ENCODE results near the gene GK. TPM values are rescaled to one million over a fixed set of nuclear protein-coding genes. Genes with fewer than 3 reads are reported as not detected.
"Not testable (repeated sequence)": the region's sequence is repeated elsewhere in the genome, so short reads cannot be mapped to it uniquely, and the experiment has no call there.

GK gene
- polyA plus RNA-seq, 2 of the 4 experiments (the other 2 are of a cell fraction): 1.4 to 7.1 TPM

- WGBS (ENCODE audit: missing lambda C conversion rate): 24% methylated on average over 3 of the region's 3 CpGs
- Histone ChIP-seq H3K9me3 (no peaks in the 10 kb centered on the region), H3K27ac (no peak overlapping the region), H3K4me3 (no peak overlapping the region), H3K4me1 (no peaks in the 10 kb centered on the region), H3K4me2 (no peak overlapping the region)
- TF ChIP-seq JUN (IDR thresholded peaks at IDR 0.05) (no peak), HOXA7 (CRISPR knock-in tag; IDR thresholded peaks at IDR 0.05) (no peak), FOXS1 (CRISPR knock-in tag; IDR thresholded peaks at IDR 0.05) (no peak)
- ChIA-PET CTCF (no interaction called here), POLR2A (no interaction called here)
- peak; percentile 18 for FAIRE-seq
- no peak for DNase-seq (ENCODE audit: low read depth in 1 of 2, low spot score in 1 of 2)
- ATAC-seq: no peak
Measured at GRCh38 chrX:30762755-30763154, 109.5 kb downstream of the GK start.

- ATAC-seq; FAIRE-seq; H3K4me1 ChIP-seq; H3K4me2 ChIP-seq; H3K4me3 ChIP-seq; POLR2A ChIA-PET; H3K27ac ChIP-seq; H3K9me3 ChIP-seq; DNase-seq (ENCODE audit: low read depth in 1 of 2, low spot score in 1 of 2); CTCF ChIA-PET: not testable (repeated sequence)
- WGBS (ENCODE audit: missing lambda C conversion rate): 19% methylated on average over 7 of the region's 7 CpGs
Measured at GRCh38 chrX:30773764-30774163, 120.5 kb downstream of the GK start.

GRCh38 chrX:30777575-30777974 lies 124.4 kb downstream of the GK start:
- Histone ChIP-seq H3K9me3 (no peaks in the 10 kb centered on the region), H3K4me2 (no peak overlapping the region), H3K27ac (no peak overlapping the region), H3K4me1 (no peaks in the 10 kb centered on the region), H3K4me3 (no peak overlapping the region)
- CTCF ChIA-PET: no interaction called here
- ATAC-seq (no peak), DNase-seq (ENCODE audit: low read depth in 1 of 2, low spot score in 1 of 2) (no peak), FAIRE-seq (no peak)
- POLR2A ChIA-PET: no interaction called here
- TF ChIP-seq HOXA7 (CRISPR knock-in tag; IDR thresholded peaks at IDR 0.05) (no peak), MYC (IDR thresholded peaks at IDR 0.05; ENCODE audit: borderline replicate concordance, low read length) (no peak), POLR2A (IDR thresholded peaks at IDR 0.05; ENCODE audit: low read length) (no peak), POLR2AphosphoS2 (conservative IDR thresholded peaks at IDR 0.05; ENCODE audit: low read length) (no peak), ZC3H11A (IDR thresholded peaks at IDR 0.05) (no peak), RCOR1 (IDR thresholded peaks at IDR 0.05; ENCODE audit: low read depth, low read length) (no peak), SMC3 (IDR thresholded peaks at IDR 0.05) (no peak), TFCP2L1 (CRISPR knock-in tag; IDR thresholded peaks at IDR 0.05) (no peak), RFX5 (IDR thresholded peaks at IDR 0.05) (no peak), FOSL2 (IDR thresholded peaks at IDR 0.05) (no peak), FOSL2 (CRISPR knock-in tag; IDR thresholded peaks at IDR 0.05) (no peak), HEYL (CRISPR knock-in tag; IDR thresholded peaks at IDR 0.05) (no peak), ESRRA (IDR thresholded peaks at IDR 0.05; ENCODE audit: borderline replicate concordance, low read length) (no peak), FOSB (CRISPR knock-in tag; IDR thresholded peaks at IDR 0.05) (no peak), CBX2 (IDR thresholded peaks at IDR 0.05; ENCODE audit: borderline replicate concordance, low read depth) (no peak), CEBPB (IDR thresholded peaks at IDR 0.05) (no peak), CBX8 (IDR thresholded peaks at IDR 0.05) (no peak), CHD2 (IDR thresholded peaks at IDR 0.05; ENCODE audit: low read length, partially characterized antibody) (no peak), RNF2 (IDR thresholded peaks at IDR 0.05; ENCODE audit: borderline replicate concordance, low read depth) (no peak), HDAC2 (IDR thresholded peaks at IDR 0.05) (no peak)

GRCh38 chrX:30779453-30780030 lies 126.3 kb downstream of the GK start:
- 37% methylated on average over 13 of the region's 19 CpGs for WGBS (ENCODE audit: missing lambda C conversion rate)
- Histone ChIP-seq H3K9me3 (no peaks in the 10 kb centered on the region), H3K4me2 (no peak overlapping the region), H3K27ac (no peak overlapping the region), H3K4me3 (no peak overlapping the region), H3K4me1 (no peaks in the 10 kb centered on the region)
- ChIA-PET POLR2A (no interaction called here), CTCF (no interaction called here)
- TF ChIP-seq BCL3 (IDR thresholded peaks at IDR 0.05) (no peak), GATA3 (IDR thresholded peaks at IDR 0.05; ENCODE audit: borderline replicate concordance) (no peak), JUN (IDR thresholded peaks at IDR 0.05) (no peak), ESRRA (IDR thresholded peaks at IDR 0.05; ENCODE audit: borderline replicate concordance, low read length) (no peak), EP300 (IDR thresholded peaks at IDR 0.05) (no peak), EHMT2 (IDR thresholded peaks at IDR 0.05; ENCODE audit: low read depth) (no peak), RNF2 (IDR thresholded peaks at IDR 0.05; ENCODE audit: borderline replicate concordance, low read depth) (no peak), CTCF (IDR thresholded peaks at IDR 0.05) (no peak), RCOR1 (IDR thresholded peaks at IDR 0.05; ENCODE audit: low read depth, low read length) (no peak), SMC3 (IDR thresholded peaks at IDR 0.05) (no peak), KDM1A (IDR thresholded peaks at IDR 0.05; ENCODE audit: low read depth) (no peak), CEBPB (IDR thresholded peaks at IDR 0.05) (no peak)
- DNase-seq (ENCODE audit: low read depth in 1 of 2, low spot score in 1 of 2): no peak
- no peak for FAIRE-seq
- 0 out of 6 replicates have a peak, but pooled peaks of 1 of the 2 experiments have one; percentile 44 for ATAC-seq
